Glomerular endothelial cell (primary cell): Measurements from ENCODE around the gene RASSF4. TPM values are rescaled to one million over a fixed set of nuclear protein-coding genes. Genes with fewer than 3 reads are reported as not detected.

Experiments
- DNase-seq: peaks from one replicate; pipeline ENCODE4 v3.0.0-alpha.2; 2011; ENCODE audit warnings: low read depth, low spot score; ENCODE audit errors: extremely low read depth
- total RNA-seq: library from RNA; depleted of rRNA; stranded (reverse); fragments of >200 nt; gene quantifications from 2 replicates; pipeline ENCODE4 v1.2.3, GENCODE V29; 2015

RASSF4 gene
- total RNA-seq, 1 donor from 2014 or later, result 20.4 TPM

- no peak for DNase-seq
These were observed 15.2 kb upstream of the RASSF4 start for GRCh38 chr10:44944354-44944753.

GRCh38 chr10:44946205-44946604 lies 13.4 kb upstream of the RASSF4 start:
- DNase-seq, result no peak

GRCh38 chr10:44947371-44948152 lies 12.0 kb upstream of the RASSF4 start:
- DNase-seq, result no peak

GRCh38 chr10:44948642-44949041 lies 11.0 kb upstream of the RASSF4 start:
- no peak for DNase-seq

DNA sequence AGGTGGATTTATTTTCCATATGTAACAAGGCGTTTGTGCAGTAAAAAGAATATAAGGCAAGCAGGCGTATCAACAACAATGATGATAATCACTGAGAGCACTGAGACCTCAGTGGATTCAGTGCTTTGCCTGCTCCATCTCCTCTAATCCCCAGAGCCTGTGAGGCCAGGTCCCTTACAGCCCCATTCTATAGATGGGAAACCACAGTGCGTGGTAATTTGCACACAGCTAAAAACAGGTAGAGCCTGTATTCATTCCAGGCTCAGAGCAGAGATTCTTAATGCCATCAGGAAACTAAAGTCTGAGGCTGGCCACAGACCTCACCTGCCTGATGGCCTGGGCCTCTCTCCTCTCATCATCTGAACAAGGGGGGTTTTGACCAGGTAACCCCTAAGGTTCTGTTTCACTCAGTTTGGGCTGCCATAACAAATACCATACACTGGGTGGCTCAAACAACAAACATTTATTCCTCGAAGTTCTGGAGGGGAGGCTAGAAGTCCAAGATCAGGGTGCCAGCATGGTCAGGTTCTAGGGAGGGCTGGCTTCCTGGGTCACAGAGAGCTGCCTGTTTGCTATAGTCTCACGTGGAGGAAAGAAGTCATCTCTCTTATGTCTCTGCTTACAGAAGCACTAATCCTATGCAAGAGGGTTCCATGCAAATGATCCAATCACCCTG lies 10.3 kb upstream of the RASSF4 start:
- no peak for DNase-seq

- DNase-seq, result no peak
These were observed 9.7 kb upstream of the RASSF4 start for GRCh38 chr10:44949915-44950314.

GRCh38 chr10:44950326-44951225 lies 9.0 kb upstream of the RASSF4 start:
- DNase-seq, result no peak

- no peak for DNase-seq
These were observed 7.9 kb upstream of the RASSF4 start for GRCh38 chr10:44951576-44952226.

DNA sequence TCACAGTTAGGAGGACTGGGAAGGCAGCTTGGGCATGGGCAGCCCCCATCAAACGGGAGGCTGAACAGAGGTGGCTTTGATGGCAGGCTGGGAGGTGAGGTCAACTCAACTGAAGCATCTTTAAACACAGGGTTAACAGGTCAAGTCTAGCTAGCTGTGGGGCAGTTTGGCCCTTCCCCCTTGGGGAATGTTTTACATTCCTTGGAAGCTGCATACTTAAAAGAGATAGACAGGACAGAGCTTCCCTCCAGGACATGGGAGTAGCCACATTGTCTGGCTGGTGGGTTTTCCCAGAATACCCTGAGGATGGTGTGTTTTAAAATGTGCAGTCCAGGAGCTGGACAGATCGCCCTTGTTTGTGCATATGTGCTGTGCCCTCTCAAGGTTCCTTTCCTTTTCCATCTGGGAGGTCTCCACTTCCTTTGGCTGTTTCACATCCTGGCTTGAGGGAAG lies 6.8 kb upstream of the RASSF4 start:
- DNase-seq, result no peak

DNA sequence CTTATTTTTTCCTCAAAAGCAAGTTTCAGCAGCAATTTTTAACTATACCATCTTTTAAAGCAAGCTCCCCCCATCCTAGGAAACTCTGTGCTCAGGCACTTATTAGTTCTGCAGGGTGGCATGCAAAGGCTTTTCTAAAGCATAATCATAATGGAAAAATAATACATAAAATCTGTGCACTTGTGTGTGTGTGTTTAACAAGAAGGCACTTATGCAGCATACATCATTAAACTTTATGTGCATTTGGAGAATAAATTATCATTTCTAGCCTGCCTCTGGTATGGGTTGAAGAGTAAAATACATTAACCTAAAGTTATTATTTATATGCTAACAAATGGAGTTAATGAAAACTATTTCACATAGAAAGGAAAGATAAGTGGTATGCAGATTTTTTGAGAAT lies 5.6 kb upstream of the RASSF4 start:
- no peak for DNase-seq

DNA sequence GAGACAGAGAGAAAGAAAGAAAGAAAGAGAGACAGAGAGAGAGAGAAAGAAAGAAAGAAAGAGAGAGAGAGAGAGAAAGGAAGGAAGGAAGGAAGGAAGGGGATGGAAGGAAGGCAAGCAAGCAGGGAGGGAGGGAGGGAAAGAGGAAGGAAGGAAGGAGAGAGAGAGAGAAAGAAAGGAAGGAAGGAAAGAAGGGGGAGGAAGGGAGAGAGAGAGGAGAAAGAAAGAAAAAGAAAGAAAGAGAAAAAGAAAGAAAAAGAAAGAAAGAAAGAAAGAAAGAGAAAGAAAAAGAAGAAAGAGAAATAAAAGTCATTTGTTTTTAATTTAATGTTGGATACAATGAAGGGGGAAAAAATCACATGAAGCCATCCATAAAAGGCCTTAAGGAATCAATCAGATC lies 4.6 kb upstream of the RASSF4 start:
- DNase-seq, result no peak

- no peak for DNase-seq
These were observed 4.1 kb upstream of the RASSF4 start for GRCh38 chr10:44955413-44956070.

- DNase-seq, result no peak
These were observed 3.4 kb upstream of the RASSF4 start for GRCh38 chr10:44956226-44956625.

- no peak for DNase-seq
These were observed 2.6 kb upstream of the RASSF4 start for GRCh38 chr10:44956717-44957706.

DNA sequence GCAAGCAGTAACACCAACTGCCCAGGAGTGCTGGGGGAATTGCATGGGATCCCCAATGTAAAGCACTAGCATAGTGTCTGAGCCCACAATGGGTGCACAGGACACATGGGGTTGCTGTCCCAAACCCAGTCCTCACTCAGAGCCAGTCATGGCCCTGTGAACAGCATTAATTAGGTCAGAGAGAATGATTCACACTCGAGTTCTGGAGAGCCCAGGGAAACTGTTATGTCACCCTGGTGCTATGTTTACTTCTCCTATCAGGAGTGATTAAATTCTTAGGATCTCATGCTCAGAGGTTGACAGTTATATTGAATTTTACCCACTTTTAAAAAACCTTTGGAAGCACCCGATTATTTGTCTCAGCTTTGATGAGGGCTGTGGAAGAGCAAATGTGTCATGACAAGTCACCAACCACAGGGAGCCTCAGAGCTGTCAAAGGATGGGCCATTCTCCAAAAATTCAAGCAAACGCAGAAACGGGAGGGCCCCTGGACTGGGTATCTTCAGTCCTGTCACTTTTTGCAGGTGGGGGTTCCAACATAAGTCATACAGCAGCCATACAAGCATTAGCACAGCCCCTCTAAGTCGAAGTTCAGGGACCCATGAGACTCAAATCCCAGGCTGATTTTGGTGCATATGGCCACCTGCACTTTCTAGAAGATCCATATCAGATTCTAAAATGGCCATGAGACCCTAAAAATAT lies 1.3 kb upstream of the RASSF4 start:
- no peak for DNase-seq

DNA sequence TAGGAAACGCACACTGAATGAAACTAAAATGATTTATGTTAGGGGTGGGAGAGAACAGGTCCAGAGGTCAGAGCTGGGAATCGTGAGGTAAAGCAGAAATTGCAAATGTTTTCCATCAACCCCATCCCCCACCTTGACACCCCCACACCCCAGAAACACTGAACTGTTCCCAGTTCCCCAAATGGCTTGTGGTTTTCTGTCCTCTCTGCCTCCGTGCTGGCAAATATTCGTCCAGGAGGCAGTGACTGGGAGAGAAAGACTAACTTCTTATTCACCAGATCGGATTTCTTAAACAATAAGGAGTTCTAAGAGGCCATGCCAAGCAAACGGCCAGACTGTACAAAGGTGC lies 730 bp upstream of the RASSF4 start:
- DNase-seq, result no peak

DNA sequence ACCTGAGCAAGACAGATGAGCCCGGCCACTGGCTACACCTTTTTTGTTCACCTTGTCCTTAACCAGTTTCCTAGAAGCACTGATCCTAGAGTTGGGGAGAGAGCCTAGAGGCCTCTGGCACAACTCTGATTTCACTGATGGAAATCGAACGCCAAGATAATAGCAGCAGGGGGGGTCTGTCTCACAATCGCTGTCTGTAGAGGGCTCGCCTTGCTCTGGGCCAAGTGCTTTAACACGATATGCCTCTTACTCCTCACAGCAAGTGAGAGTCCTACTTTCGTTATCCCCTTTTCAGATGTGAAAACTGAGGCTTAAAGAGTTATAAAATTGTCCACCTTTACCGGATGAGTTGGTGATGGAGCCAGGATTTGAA lies 472 bp downstream of the RASSF4 start:
- DNase-seq, result no peak

DNA sequence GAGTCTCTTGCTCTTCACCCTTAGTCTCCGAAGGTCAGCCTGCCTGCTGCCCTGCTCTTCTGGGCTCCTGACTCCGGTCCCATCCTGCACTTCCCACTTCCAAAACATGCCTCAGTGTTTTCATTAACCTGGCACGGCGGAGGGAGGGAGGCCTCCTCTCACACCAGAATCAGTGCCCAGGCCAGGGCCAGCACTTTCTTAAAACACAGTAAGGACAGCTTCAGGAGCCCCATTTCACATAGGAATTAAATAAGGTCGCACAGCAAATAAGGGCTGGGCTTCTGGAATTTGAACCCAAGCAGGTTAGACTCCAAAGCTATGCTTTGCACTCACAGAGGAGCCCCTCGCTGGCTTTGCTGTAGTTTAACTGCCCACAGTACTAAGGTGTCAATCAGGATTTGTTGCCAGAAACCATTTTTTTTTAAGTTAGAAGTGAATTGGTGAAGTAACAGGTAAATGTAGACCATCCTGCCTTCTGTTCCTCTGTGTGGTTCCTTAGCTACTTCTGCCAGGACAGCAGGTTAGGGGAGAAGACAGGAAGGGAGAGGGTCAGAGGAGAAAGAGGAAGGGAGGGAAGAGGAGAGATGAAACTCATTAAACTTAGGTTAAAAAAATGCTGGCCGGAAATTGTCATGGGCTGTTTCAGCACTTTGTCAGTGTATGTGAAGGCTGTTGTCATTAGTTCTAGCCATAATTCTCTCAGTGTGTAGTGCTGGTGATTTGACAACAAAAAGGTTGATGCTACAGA lies 1.1 kb downstream of the RASSF4 start:
- DNase-seq, result no peak
